Measurements from ENCODE around the gene TBCD.

Gene TBCD

DNA sequence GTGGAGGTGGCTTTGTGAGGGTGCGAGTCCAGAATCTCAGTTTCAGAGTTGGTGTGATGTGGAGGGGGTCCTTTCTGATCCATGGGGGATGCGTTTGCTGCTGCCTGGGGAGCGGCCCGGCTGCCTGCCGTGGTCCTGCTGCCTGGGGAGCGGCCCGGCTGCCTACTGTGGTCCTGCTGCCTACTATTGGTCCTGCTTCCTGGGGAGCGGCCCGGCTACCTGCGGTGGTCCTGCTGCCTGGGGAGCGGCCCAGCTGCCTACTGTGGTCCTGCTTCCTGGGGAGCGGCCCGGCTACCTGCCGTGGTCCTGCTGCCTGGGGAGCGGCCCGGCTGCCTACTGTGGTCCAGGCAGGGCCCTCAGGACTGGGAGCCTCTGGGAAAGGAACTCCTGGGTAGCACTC is 149.5 kb downstream of the TBCD start:
- in situ Hi-C loops (cut with HindIII; ENCODE audit: low pct_ligation_motif_present, low sequenced_read_pairs): no loop called here
- Histone ChIP-seq H3K4me3 (ENCODE audit: low read depth, low read length) (no peak overlapping the region), H3K36me3 (replicated peaks) (no peaks in the 10 kb centered on the region), H3K27ac (peak overlapping the region; percentile 52), H3K27me3 (replicated peaks) (no peaks in the 10 kb centered on the region)
- TF ChIP-seq, protein P1, sequence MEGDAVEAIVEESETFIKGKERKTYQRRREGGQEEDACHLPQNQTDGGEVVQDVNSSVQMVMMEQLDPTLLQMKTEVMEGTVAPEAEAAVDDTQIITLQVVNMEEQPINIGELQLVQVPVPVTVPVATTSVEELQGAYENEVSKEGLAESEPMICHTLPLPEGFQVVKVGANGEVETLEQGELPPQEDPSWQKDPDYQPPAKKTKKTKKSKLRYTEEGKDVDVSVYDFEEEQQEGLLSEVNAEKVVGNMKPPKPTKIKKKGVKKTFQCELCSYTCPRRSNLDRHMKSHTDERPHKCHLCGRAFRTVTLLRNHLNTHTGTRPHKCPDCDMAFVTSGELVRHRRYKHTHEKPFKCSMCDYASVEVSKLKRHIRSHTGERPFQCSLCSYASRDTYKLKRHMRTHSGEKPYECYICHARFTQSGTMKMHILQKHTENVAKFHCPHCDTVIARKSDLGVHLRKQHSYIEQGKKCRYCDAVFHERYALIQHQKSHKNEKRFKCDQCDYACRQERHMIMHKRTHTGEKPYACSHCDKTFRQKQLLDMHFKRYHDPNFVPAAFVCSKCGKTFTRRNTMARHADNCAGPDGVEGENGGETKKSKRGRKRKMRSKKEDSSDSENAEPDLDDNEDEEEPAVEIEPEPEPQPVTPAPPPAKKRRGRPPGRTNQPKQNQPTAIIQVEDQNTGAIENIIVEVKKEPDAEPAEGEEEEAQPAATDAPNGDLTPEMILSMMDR (IDR thresholded peaks at IDR 0.05; ENCODE audit: low read depth, low read length, missing control alignments): no peak
- no peak for DNase-seq

DNA sequence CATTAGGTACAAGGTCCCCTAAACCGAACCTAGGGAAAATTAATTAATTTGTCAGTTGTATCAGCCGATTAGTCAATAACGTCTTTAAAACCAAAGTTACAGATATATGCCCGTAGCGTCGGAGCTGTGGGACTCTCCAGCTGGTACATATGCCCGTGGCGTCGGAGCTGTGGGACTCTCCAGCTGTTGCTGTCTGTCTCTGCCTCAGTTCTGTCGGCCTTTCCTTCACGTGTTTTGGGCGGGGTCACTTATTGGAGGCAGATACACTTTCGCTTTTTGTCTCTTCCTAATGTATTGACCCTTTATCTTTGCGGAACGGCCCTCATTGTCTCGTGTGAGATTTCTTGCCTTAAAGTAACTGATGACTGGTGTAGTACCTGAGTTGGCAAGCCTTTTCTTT is 150.0 kb downstream of the TBCD start:
- TF ChIP-seq, protein P1 (IDR thresholded peaks at IDR 0.05; ENCODE audit: low read depth, low read length, missing control alignments): no peak
- DNase-seq: no peak
- H3K36me3 ChIP-seq (replicated peaks): no peaks in the 10 kb centered on the region
- in situ Hi-C loops (cut with HindIII; ENCODE audit: low pct_ligation_motif_present, low sequenced_read_pairs): no loop called here
- H3K4me3 ChIP-seq (ENCODE audit: low read depth, low read length): no peak overlapping the region
- H3K27me3 ChIP-seq (replicated peaks): no peaks in the 10 kb centered on the region
- no peak overlapping the region for H3K27ac ChIP-seq

DNA sequence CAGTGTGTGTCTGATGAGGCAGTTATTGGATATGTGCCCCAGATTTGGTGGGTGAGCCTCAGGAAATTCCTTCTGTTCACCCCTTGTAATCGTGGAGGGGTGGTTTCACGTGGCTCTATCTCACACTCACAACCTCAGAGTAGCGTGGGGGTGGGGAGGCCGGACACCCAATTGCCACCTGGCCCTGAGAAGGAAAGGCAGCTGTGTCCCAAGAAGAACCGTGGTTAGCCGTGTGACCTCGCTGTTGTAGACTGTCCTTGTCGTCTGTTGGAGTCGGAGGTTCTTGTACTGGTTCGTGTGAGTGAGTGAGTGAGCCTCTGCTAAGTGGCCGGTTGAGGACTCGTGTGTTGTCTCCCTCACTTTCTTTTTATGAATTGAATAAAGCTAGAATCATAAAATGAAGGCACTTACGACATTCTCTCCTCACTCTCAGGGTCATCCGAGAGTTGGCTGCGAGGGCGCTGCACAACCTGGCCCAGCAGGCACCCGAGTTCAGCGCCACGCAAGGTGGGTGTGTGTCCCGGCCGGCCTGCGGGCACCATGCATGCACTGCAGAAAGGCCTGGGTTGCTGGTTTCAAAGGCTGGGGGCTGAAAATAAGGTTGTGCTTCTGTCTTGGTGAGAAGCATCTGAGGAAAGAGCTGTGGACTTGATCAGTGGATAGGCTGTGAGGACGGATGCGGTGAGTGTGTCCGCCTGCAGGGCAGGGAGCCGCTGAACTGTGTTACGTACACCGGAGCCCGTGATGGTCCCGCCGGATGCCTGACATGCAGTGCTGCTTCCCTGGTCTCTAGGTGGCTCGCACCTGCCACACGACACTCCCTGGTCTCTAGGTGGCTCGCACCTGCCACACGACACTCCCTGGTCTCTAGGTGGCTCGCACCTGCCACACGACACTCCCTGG is 151.4 kb downstream of the TBCD start:
- Histone ChIP-seq H3K27me3 (replicated peaks) (no peaks in the 10 kb centered on the region), H3K36me3 (replicated peaks) (no peaks in the 10 kb centered on the region)
- in situ Hi-C loops (cut with HindIII; ENCODE audit: low pct_ligation_motif_present, low sequenced_read_pairs): no loop called here

DNA sequence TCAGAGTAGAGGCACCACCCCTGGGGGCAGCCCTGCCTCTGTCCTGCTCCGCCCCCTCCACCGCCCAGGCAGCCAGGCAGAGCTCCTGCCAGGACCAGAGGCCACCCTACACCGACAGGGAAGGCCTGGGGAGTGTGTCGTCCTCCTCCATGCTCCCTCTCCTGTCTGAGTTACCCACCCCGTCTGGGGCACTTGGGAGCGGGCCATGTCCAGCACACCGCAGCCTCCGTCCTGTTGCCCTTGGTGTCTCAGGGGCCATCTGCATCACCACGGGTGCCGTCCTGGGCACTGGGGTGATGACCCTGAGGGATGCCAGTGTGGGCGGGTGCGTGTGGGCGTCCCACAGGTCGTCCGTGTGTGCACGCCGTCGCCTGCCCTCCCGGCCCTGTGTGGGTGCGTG is 153.3 kb downstream of the TBCD start:
- no peak overlapping the region for H3K4me3 ChIP-seq (ENCODE audit: low read depth, low read length)
- in situ Hi-C loops (cut with HindIII; ENCODE audit: low pct_ligation_motif_present, low sequenced_read_pairs): no loop called here
- H3K27ac ChIP-seq: no peak overlapping the region
- H3K27me3 ChIP-seq (replicated peaks): no peaks in the 10 kb centered on the region
- TF ChIP-seq, protein P1 (IDR thresholded peaks at IDR 0.05; ENCODE audit: low read depth, low read length, missing control alignments): no peak
- DNase-seq: no peak
- H3K36me3 ChIP-seq (replicated peaks): no peaks in the 10 kb centered on the region

More for the DNA sequence above, 151.4 kb downstream of the TBCD start:
- Histone ChIP-seq H3K27ac (no peak overlapping the region), H3K4me3 (ENCODE audit: low read depth, low read length) (no peak overlapping the region)
- no peak for DNase-seq
- TF ChIP-seq, protein P1 (IDR thresholded peaks at IDR 0.05; ENCODE audit: low read depth, low read length, missing control alignments): no peak

DNA sequence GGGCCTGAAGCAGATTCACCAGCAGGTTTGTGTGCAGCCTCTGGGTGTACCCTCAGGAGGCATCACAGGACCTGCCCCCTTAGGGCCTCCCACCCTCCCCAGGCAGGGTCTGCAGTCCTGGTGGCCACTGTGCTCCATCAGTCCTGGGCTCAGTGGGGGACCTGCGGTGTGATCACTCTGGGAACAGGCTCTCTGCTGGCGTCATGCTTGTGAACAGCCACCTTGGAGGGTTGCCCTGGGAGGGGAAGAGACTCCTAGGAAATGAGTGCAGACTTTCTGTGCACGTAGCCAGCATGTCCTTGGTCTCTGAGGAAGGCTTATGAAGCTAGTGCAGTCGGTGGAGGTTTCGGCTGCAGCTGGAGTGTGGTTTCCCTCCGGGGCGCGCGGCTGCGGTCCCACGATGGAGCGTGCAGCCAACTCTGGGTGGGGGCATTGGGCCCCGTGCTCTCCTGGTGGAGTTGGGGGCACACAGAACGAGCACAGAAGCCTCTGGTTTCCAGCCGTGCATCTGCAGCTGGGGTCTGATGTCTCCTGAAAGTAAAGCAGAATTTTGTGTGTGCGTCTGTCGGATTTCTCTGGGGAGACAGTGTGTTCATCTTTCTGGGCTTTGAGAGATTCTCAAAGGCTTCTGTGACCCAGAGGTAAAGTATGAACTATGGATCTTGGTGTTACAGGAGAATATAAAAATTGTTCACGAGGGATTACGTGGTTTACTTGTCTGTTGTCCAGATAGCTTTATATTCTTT is 156.1 kb downstream of the TBCD start:
- TF ChIP-seq, protein P1 (IDR thresholded peaks at IDR 0.05; ENCODE audit: low read depth, low read length, missing control alignments): no peak
- Histone ChIP-seq H3K36me3 (replicated peaks) (no peaks in the 10 kb centered on the region), H3K27ac (no peak overlapping the region), H3K4me3 (ENCODE audit: low read depth, low read length) (no peak overlapping the region), H3K27me3 (replicated peaks) (no peaks in the 10 kb centered on the region)
- no peak for DNase-seq
- in situ Hi-C loops (cut with HindIII; ENCODE audit: low pct_ligation_motif_present, low sequenced_read_pairs): no loop called here
